Caco-2 (cell line): ENCODE data around the gene ALOX12. TPM values are rescaled to one million over a fixed set of nuclear protein-coding genes. Genes with fewer than 3 reads are reported as not detected.

Source experiments
- BruUV-seq: library from RNA; stranded (reverse); fragments of 400-500 nt; replicated peaks from 2 replicates; lab custom pipeline; 2021; lab: Mats Ljungman, UMichigan
- CTCF ChIA-PET: fragments of 300-600 bp; sonication (Branson Sonifier 250); formaldehyde crosslinking; loops from one replicate; lab custom pipeline; 2022; ENCODE audit warnings: antibody characterized with exemption; lab: Charles Lee
- POLR2A ChIA-PET: fragments of 300-600 bp; sonication (Branson Sonifier 250); formaldehyde crosslinking; loops from one replicate; lab custom pipeline; 2022; ENCODE audit warnings: antibody characterized with exemption; lab: Charles Lee
- DNase-seq, 2 experiments: peaks; one replicate each; pipeline versions ENCODE4 v3.0.0 to v3.0.0-alpha.2; 2020 to 2022
- H3K27me3 ChIP-seq: replicated peaks from 2 replicates; pipeline ENCODE4 v1.6.0; 2011; ENCODE audit warnings: low read length; ENCODE audit not compliant: control insufficient read depth, insufficient read depth
- H3K36me3 ChIP-seq: 2 replicates; pipeline ENCODE4 v1.5.1; 2011; ENCODE audit warnings: low read length; ENCODE audit not compliant: control insufficient read depth, insufficient read depth
- H3K4me1 ChIP-seq: fragments of 250-450 bp; sonication (Bioruptor Pico); 2 replicates; pipeline ENCODE4 v1.5.1; 2020; ENCODE audit warnings: mild to moderate bottlenecking
- H3K4me3 ChIP-seq: 2 replicates; pipeline ENCODE4 v1.5.1; 2011; ENCODE audit warnings: low read depth, mild to moderate bottlenecking, control low read depth, low read length
- H3K9me3 ChIP-seq: fragments of 250-450 bp; sonication (Bioruptor Pico); 2 replicates; pipeline ENCODE4 v1.5.1; 2020; ENCODE audit warnings: mild to moderate bottlenecking, moderate library complexity
- H3K27ac Mint-ChIP-seq: one replicate; pipeline ENCODE4 v1.8.0; 2022; ENCODE audit warnings: mixed read lengths; ENCODE audit not compliant: unreplicated experiment
- H3K27me3 Mint-ChIP-seq: one replicate; pipeline ENCODE4 v1.8.0; 2022; ENCODE audit warnings: mixed read lengths; ENCODE audit not compliant: insufficient read depth, unreplicated experiment
- H3K36me3 Mint-ChIP-seq: one replicate; pipeline ENCODE4 v1.8.0; 2022; ENCODE audit warnings: mild to moderate bottlenecking, mixed read lengths; ENCODE audit not compliant: insufficient read depth, unreplicated experiment
- H3K4me1 Mint-ChIP-seq: one replicate; pipeline ENCODE4 v1.8.0; 2022; ENCODE audit warnings: low read depth, mixed read lengths; ENCODE audit not compliant: unreplicated experiment
- H3K4me3 Mint-ChIP-seq: one replicate; pipeline ENCODE4 v1.8.0; 2022; ENCODE audit warnings: mild to moderate bottlenecking, moderate library complexity, mixed read lengths; ENCODE audit not compliant: unreplicated experiment
- H3K9me3 Mint-ChIP-seq: one replicate; pipeline ENCODE4 v1.8.0; 2022; ENCODE audit warnings: mixed read lengths; ENCODE audit not compliant: unreplicated experiment
- CTCF ChIP-seq, 2 experiments: fragments of 200-600 bp in 1 of 2; IDR thresholded peaks; 1 replicate in 1 of 2; 2 replicates in 1 of 2; pipeline versions ENCODE4 v1.5.1 to v1.8.0; 2011 to 2022; ENCODE audit warnings: antibody characterized with exemption in 1 of 2, control low read depth in 1 of 2, inconsistent platforms in 1 of 2, low read depth in 1 of 2, low read length in 1 of 2, mild to moderate bottlenecking in 1 of 2, moderate library complexity in 1 of 2; ENCODE audit not compliant: insufficient read depth in 1 of 2, severe bottlenecking in 1 of 2, unreplicated experiment in 1 of 2
- intact Hi-C: fragments of 100-400 bp; cut with micrococcal nuclease; formaldehyde crosslinking; loops from one replicate; pipeline ENCODE4 v1.10.0; 2022; ENCODE audit not compliant: unreplicated experiment
- total RNA-seq: library from RNA; stranded (reverse); gene quantifications from 2 replicates; pipeline ENCODE4 v1.2.3, GENCODE V29; 2022

ALOX12 gene
- total RNA-seq, 1 experiment from 2014 or later = not detected

- TF ChIP-seq CTCF (IDR thresholded peaks at IDR 0.05; ENCODE audit: insufficient read depth in 1 of 2, low read depth in 1 of 2, low read length in 1 of 2, severe bottlenecking in 1 of 2, unreplicated experiment in 1 of 2) = no peak
- no peaks in the 10 kb centered on the region for H3K27me3 ChIP-seq
- CTCF ChIA-PET = interaction anchor here (0.6 kb wide), 1 partner anchor 25 kb away, joined by 4 read pairs; no protein-coding TSS in a partner anchor
- H3K36me3 ChIP-seq = peaks cover 1% of the 10 kb centered on the region; the same call in 1 of the 2 replicates
- H3K4me1 Mint-ChIP-seq = no peaks in the 10 kb centered on the region
- intact Hi-C loops = no loop called here
- POLR2A ChIA-PET = no interaction called here
- no peaks in the 10 kb centered on the region for H3K4me1 ChIP-seq
- DNase-seq = no peak
- no peaks in the 10 kb centered on the region for H3K9me3 ChIP-seq
- no peaks in the 10 kb centered on the region for H3K9me3 Mint-ChIP-seq
- H3K4me3 ChIP-seq = no peak overlapping the region
- no peaks in the 10 kb centered on the region for H3K27me3 Mint-ChIP-seq
- H3K4me3 Mint-ChIP-seq = no peak overlapping the region
- no TSS peak for BruUV-seq
- peaks cover 5% of the 10 kb centered on the region for H3K36me3 Mint-ChIP-seq
- no peak overlapping the region for H3K27ac Mint-ChIP-seq
Observed at GRCh38 chr17:7019839-7020519, 24.1 kb downstream of the ALOX12 start.

- H3K27me3 ChIP-seq = no peaks in the 10 kb centered on the region
- ChIA-PET POLR2A (no interaction called here), CTCF (interaction anchor here (0.7 to 1.1 kb wide), 2 partner anchors 25 to 30 kb away, joined by 3 to 4 read pairs; no protein-coding TSS in a partner anchor)
- H3K4me3 ChIP-seq = no peak overlapping the region
- BruUV-seq = no TSS peak
- peaks cover 1% of the 10 kb centered on the region; the same call in 1 of the 2 replicates for H3K36me3 ChIP-seq
- intact Hi-C loops = no loop called here
- Mint-ChIP-seq H3K27ac (no peak overlapping the region), H3K27me3 (no peaks in the 10 kb centered on the region), H3K4me1 (no peaks in the 10 kb centered on the region), H3K9me3 (no peaks in the 10 kb centered on the region), H3K36me3 (peaks cover 5% of the 10 kb centered on the region), H3K4me3 (peak overlapping the region; percentile 29)
- no peaks in the 10 kb centered on the region for H3K4me1 ChIP-seq
- no peak for DNase-seq
- no peak for TF ChIP-seq CTCF (IDR thresholded peaks at IDR 0.05; ENCODE audit: insufficient read depth in 1 of 2, low read depth in 1 of 2, low read length in 1 of 2, severe bottlenecking in 1 of 2, unreplicated experiment in 1 of 2)
- H3K9me3 ChIP-seq = no peaks in the 10 kb centered on the region
Observed at GRCh38 chr17:7020894-7021664, 25.2 kb downstream of the ALOX12 start.

- no peak overlapping the region; the same call in 1 of the 2 replicates for H3K4me3 ChIP-seq
- TF ChIP-seq CTCF (IDR thresholded peaks at IDR 0.05; ENCODE audit: insufficient read depth in 1 of 2, low read depth in 1 of 2, low read length in 1 of 2, severe bottlenecking in 1 of 2, unreplicated experiment in 1 of 2) = peak; percentile 44 to 67
- Mint-ChIP-seq H3K27me3 (no peaks in the 10 kb centered on the region), H3K4me3 (peak overlapping the region; percentile 29), H3K9me3 (no peaks in the 10 kb centered on the region), H3K4me1 (no peaks in the 10 kb centered on the region), H3K36me3 (peaks cover 5% of the 10 kb centered on the region), H3K27ac (no peak overlapping the region)
- no TSS peak for BruUV-seq
- no peaks in the 10 kb centered on the region for H3K4me1 ChIP-seq
- no peaks in the 10 kb centered on the region for H3K9me3 ChIP-seq
- DNase-seq = peak in 1 of 2 experiments; percentile 64
- H3K36me3 ChIP-seq = no peaks in the 10 kb centered on the region
- intact Hi-C loops = no loop called here
- H3K27me3 ChIP-seq = no peaks in the 10 kb centered on the region
- ChIA-PET POLR2A (no interaction called here), CTCF (interaction anchor here (0.7 to 1.1 kb wide), 3 partner anchors 23 to 111 kb away, joined by 3 to 4 read pairs (median 3); no protein-coding TSS in a partner anchor)
Observed at GRCh38 chr17:7021993-7022778, 26.3 kb downstream of the ALOX12 start.
